Hepatocyte (in vitro differentiated cells): ENCODE results near the gene RPGRIP1. TPM values are rescaled to one million over a fixed set of nuclear protein-coding genes. Genes with fewer than 3 reads are reported as not detected.
"Not testable (repeated sequence)": the region's sequence is repeated elsewhere in the genome, so short reads cannot be mapped to it uniquely, and the experiment has no call there.

ENCODE experiments used
- DNase-seq: peaks from one replicate; pipeline ENCODE4 v3.0.0-alpha.2; 2016; ENCODE audit warnings: low spot score
- H2AFZ ChIP-seq: fragments of 200-600 bp; sonication (generic); 2 replicates; pipeline ENCODE4 v1.6.0; 2016; ENCODE audit warnings: antibody characterized with exemption, mild to moderate bottlenecking
- H3K27ac ChIP-seq: fragments of 200-600 bp; sonication (generic); 2 replicates; pipeline ENCODE4 v1.5.1; 2016; ENCODE audit warnings: mild to moderate bottlenecking
- H3K27me3 ChIP-seq: fragments of 200-600 bp; sonication (generic); 2 replicates; pipeline ENCODE4 v1.6.1; 2016
- H3K36me3 ChIP-seq: fragments of 200-600 bp; sonication (generic); replicated peaks from 2 replicates; pipeline ENCODE4 v1.5.1; 2016; ENCODE audit warnings: low read depth; ENCODE audit not compliant: insufficient read depth
- H3K4me1 ChIP-seq: fragments of 200-600 bp; sonication (generic); 2 replicates; pipeline ENCODE4 v1.5.1; 2016; ENCODE audit warnings: mild to moderate bottlenecking, moderate library complexity; ENCODE audit not compliant: insufficient read depth
- H3K4me2 ChIP-seq: fragments of 200-600 bp; sonication (generic); 2 replicates; pipeline ENCODE4 v1.6.0; 2016
- H3K4me3 ChIP-seq: fragments of 200-600 bp; sonication (generic); 2 replicates; pipeline ENCODE4 v1.5.1; 2016; ENCODE audit warnings: mild to moderate bottlenecking
- H3K79me2 ChIP-seq: fragments of 200-600 bp; sonication (generic); 2 replicates; pipeline ENCODE4 v1.6.0; 2017; ENCODE audit warnings: mild to moderate bottlenecking
- H3K9me2 ChIP-seq: fragments of 200-600 bp; sonication (generic); replicated peaks from 2 replicates; pipeline ENCODE4 v1.6.0; 2017; ENCODE audit warnings: mild to moderate bottlenecking; ENCODE audit not compliant: insufficient read depth
- H3K9me3 ChIP-seq: fragments of 200-600 bp; sonication (generic); 2 replicates; pipeline ENCODE4 v1.5.1; 2016; ENCODE audit warnings: low read depth, mild to moderate bottlenecking
- H4K20me1 ChIP-seq: fragments of 200-600 bp; sonication (generic); 2 replicates; pipeline ENCODE4 v1.6.0; 2016; ENCODE audit warnings: mild to moderate bottlenecking; ENCODE audit not compliant: insufficient read depth, poor library complexity, severe bottlenecking
- EZH2 ChIP-seq: fragments of 200-600 bp; sonication (generic); IDR thresholded peaks from 2 replicates; pipeline ENCODE4 v1.6.1; 2016; ENCODE audit warnings: antibody characterized with exemption, mild to moderate bottlenecking, borderline replicate concordance
- EZH2phosphoT487 ChIP-seq: fragments of 200-600 bp; sonication (generic); IDR thresholded peaks from one replicate; pipeline ENCODE4 v1.6.1; 2018; ENCODE audit warnings: antibody characterized with exemption, mild to moderate bottlenecking, low read depth, moderate library complexity; ENCODE audit not compliant: unreplicated experiment, severe bottlenecking
- WGBS: methylation state at CpG from one replicate; pipeline ENCODE4 v1.1.6; 2016; ENCODE audit warnings: low lambda C conversion rate; ENCODE audit errors: missing lambda C conversion rate; 5-methylcytosine and 5-hydroxymethylcytosine counted together
- polyA plus RNA-seq: library from polyadenylated mRNA; unstranded; fragments of >200 nt; fragmentation: Nextera tagmentation; extraction: Ambion mirVana; gene quantifications from 2 replicates; pipeline ENCODE4 v1.2.1, GENCODE V29; 2016
- total RNA-seq: library from RNA; depleted of rRNA; stranded (reverse); fragments of >200 nt; gene quantifications from 2 replicates; pipeline ENCODE4 v1.2.3, GENCODE V29; 2014
- TF ChIP-seq, protein P1 (sequence below): fragments of 200-600 bp; sonication (generic); IDR thresholded peaks from 2 replicates; pipeline ENCODE4 v1.5.1; 2016; ENCODE audit warnings: antibody characterized with exemption, mild to moderate bottlenecking; ENCODE audit not compliant: poor library complexity

The RPGRIP1 gene
- total and polyA plus RNA-seq, 2 experiments from 2014 or later: 0.07 TPM; not detected in 1

DNA sequence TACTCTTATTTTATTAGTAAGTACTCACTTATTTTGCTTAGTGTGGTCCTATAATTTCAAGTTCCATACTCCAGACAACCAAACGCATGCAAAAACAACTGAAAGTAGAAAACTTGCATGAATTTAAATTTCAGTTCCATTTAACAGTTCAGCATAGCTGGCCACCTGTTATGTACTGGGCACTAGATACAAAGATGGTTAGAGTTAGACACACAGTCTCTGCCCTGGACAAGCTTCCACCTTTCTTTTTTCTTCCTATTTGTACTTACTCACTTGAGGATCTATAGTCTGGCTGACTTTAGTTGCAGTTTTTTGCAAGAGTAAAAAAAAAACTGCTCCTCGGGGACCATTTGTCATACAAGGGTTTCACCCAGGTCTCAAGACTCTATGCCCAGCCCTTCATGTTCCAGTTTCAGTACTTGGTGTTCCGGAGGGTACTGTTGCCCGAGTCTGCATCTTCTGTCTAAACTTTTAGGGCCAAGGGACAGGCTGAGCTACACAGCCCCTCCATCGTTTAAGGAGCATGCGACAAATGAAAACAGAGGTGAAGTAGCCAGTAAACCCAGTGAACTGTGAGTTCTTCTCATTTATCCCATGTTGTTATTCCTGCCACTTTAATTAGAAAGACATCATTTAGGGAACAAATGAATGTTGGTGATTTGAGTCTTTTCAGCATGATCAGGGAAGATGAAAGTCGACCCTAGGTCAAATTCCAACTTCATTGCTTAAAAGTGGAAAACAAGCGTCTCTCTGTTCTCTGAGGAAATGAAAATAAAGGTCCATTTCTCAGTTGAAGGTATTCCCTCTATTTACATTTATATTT lies 22.3 kb downstream of the RPGRIP1 start:
- H3K4me2 ChIP-seq: no peak overlapping the region
- 88% methylated on average over 8 of the region's 8 CpGs for WGBS

DNA sequence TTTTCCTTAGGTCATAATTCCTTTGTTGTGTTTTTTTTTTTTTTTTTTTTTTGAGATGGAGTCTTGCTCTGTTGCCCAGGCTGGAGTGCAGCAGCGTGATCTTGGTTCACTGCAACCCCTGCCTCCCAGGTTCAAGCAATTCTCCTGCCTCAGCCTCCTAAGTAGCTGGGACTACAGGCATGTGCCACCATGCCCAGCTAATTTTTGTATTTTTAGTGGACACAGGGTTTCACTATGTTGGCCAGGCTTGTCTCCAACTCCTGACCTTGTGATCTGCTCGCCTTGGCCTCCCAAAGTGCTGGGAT lies 22.9 kb downstream of the RPGRIP1 start:
- not testable (repeated sequence) for H3K27me3 ChIP-seq, H2AFZ ChIP-seq, H3K4me2 ChIP-seq, H3K27ac ChIP-seq, H3K4me1 ChIP-seq, H3K4me3 ChIP-seq, H3K36me3 ChIP-seq, H3K9me3 ChIP-seq, H3K79me2 ChIP-seq, H4K20me1 ChIP-seq, DNase-seq, H3K9me2 ChIP-seq
- WGBS: 86% methylated on average over 2 of the region's 2 CpGs

More for the DNA sequence above, 22.3 kb downstream of the RPGRIP1 start:
- Histone ChIP-seq H2AFZ (no peak overlapping the region), H3K9me2 (no peaks in the 10 kb centered on the region), H3K79me2 (no peaks in the 10 kb centered on the region), H3K4me1 (no peaks in the 10 kb centered on the region), H4K20me1 (no peaks in the 10 kb centered on the region), H3K9me3 (no peaks in the 10 kb centered on the region), H3K36me3 (no peaks in the 10 kb centered on the region), H3K27ac (no peak overlapping the region), H3K4me3 (no peak overlapping the region), H3K27me3 (no peaks in the 10 kb centered on the region)
- no peak for DNase-seq
- TF ChIP-seq EZH2 (no peak), EZH2phosphoT487 (no peak)
- TF ChIP-seq, protein P1, sequence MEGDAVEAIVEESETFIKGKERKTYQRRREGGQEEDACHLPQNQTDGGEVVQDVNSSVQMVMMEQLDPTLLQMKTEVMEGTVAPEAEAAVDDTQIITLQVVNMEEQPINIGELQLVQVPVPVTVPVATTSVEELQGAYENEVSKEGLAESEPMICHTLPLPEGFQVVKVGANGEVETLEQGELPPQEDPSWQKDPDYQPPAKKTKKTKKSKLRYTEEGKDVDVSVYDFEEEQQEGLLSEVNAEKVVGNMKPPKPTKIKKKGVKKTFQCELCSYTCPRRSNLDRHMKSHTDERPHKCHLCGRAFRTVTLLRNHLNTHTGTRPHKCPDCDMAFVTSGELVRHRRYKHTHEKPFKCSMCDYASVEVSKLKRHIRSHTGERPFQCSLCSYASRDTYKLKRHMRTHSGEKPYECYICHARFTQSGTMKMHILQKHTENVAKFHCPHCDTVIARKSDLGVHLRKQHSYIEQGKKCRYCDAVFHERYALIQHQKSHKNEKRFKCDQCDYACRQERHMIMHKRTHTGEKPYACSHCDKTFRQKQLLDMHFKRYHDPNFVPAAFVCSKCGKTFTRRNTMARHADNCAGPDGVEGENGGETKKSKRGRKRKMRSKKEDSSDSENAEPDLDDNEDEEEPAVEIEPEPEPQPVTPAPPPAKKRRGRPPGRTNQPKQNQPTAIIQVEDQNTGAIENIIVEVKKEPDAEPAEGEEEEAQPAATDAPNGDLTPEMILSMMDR: no peak

DNA sequence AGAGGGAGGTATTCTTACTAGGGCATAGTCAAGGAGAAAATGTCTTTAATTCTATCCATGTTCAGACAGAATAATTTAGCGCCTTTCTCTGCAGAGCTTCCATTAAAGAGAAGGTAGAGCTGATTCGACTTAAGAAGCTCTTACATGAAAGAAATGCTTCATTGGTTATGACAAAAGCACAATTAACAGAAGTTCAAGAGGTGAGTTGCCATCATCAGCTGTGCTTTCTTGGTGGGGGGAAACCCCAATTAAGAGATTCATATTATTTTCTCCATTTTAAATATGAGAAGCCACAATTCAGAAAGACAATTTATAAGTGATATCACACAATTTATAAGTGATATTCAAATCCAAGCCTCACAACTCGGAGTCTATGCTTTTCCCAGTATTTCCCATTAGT lies 27.8 kb downstream of the RPGRIP1 start:
- H3K79me2 ChIP-seq: no peaks in the 10 kb centered on the region
- H4K20me1 ChIP-seq: no peaks in the 10 kb centered on the region
- H3K4me1 ChIP-seq: no peaks in the 10 kb centered on the region
- no peak for DNase-seq
- peak overlapping the region; percentile 28 for H2AFZ ChIP-seq
- H3K27me3 ChIP-seq: no peaks in the 10 kb centered on the region
- WGBS: 89% methylated on average over 3 of the region's 3 CpGs
- TF ChIP-seq EZH2: no peak
- H3K36me3 ChIP-seq: no peaks in the 10 kb centered on the region
- H3K9me2 ChIP-seq: no peaks in the 10 kb centered on the region
- no peaks in the 10 kb centered on the region for H3K9me3 ChIP-seq
- peak overlapping the region; percentile 84 for H3K27ac ChIP-seq
- H3K4me3 ChIP-seq: no peak overlapping the region
- peak overlapping the region; percentile 71 for H3K4me2 ChIP-seq

DNA sequence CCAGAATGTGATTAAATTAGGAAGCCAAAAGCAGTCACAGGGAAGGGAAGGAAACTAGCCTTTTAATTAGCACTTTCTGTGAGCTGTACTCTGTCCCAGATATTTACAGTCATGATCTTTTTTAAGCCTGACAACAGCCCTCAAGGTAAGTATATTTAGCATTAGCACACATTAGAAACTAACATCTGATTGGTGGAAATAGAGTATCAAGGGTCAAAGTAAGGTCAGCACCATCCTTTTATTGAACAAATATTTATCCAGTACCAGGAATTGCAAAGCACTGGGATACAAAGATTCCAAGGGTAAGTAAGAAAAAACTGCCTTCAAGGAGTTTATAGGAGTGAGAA lies 28.2 kb downstream of the RPGRIP1 start:
- Histone ChIP-seq H3K4me1 (no peaks in the 10 kb centered on the region), H3K9me3 (no peaks in the 10 kb centered on the region), H4K20me1 (no peaks in the 10 kb centered on the region), H3K79me2 (no peaks in the 10 kb centered on the region), H3K27me3 (no peaks in the 10 kb centered on the region), H3K27ac (peak overlapping the region; percentile 84), H2AFZ (peak overlapping the region; percentile 28), H3K9me2 (no peaks in the 10 kb centered on the region), H3K4me2 (peak overlapping the region; percentile 71), H3K4me3 (peak overlapping the region; percentile 2), H3K36me3 (no peaks in the 10 kb centered on the region)
- peak; percentile 20 for DNase-seq
- TF ChIP-seq, protein P1: no peak
- no peak for TF ChIP-seq EZH2
- TF ChIP-seq EZH2phosphoT487: no peak
